Adrenal gland (tissue), 5 donors: Measurements from ENCODE around the gene NGLY1.

ENCODE experiments used
- POLR2A ChIP-seq, 2 donors: fragments of 450-650 bp; IDR thresholded peaks; one replicate each; pipeline ENCODE4 v1.6.1; 2017; ENCODE audit warnings: antibody characterized with exemption in 2 of 2, mild to moderate bottlenecking in 2 of 2, moderate library complexity in 1 of 2
- TF ChIP-seq, protein P1 (sequence below), 6 experiments: fragments of 450-650 bp in 4 of 6; fragments of 200-600 bp in 2 of 6; sonication (generic) in 1 of 6; IDR thresholded peaks; 1 replicate in 5 of 6; 2 replicates in 1 of 6; pipeline versions ENCODE4 v1.5.1 to v1.8.0; 2016 to 2021; ENCODE audit warnings: antibody characterized with exemption in 6 of 6, mild to moderate bottlenecking in 2 of 6, moderate library complexity in 1 of 6
- donor health status: DM: no; HTN: no; CAD: no.

DNA sequence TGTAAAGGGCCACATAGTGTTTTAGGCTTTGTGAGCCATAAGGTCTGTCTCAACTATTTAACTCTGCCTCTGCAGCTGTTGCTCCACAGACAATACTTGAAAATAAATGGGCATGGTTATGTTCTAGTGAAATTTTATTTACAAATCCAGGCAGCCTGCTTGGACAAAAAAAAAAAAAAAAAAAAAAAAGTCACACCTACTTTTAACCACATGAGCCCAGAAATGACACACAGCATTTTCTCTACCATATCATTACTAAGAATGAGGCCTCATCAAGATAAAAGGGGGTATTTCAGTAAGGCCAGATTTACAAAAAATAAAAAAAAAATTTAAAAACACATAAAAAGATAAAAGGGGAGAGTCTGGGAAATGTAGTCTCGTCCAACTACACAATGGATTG is 1.7 kb upstream of the NGLY1 start:
- TF ChIP-seq POLR2A (IDR thresholded peaks at IDR 0.05): no peak
- TF ChIP-seq, protein P1, sequence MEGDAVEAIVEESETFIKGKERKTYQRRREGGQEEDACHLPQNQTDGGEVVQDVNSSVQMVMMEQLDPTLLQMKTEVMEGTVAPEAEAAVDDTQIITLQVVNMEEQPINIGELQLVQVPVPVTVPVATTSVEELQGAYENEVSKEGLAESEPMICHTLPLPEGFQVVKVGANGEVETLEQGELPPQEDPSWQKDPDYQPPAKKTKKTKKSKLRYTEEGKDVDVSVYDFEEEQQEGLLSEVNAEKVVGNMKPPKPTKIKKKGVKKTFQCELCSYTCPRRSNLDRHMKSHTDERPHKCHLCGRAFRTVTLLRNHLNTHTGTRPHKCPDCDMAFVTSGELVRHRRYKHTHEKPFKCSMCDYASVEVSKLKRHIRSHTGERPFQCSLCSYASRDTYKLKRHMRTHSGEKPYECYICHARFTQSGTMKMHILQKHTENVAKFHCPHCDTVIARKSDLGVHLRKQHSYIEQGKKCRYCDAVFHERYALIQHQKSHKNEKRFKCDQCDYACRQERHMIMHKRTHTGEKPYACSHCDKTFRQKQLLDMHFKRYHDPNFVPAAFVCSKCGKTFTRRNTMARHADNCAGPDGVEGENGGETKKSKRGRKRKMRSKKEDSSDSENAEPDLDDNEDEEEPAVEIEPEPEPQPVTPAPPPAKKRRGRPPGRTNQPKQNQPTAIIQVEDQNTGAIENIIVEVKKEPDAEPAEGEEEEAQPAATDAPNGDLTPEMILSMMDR (IDR thresholded peaks at IDR 0.05): no peak
